Measurements from ENCODE around the gene ABCG4.
"Not testable (repeated sequence)": the region's sequence is repeated elsewhere in the genome, so short reads cannot be mapped to it uniquely, and the experiment has no call there.

Gene ABCG4

DNA sequence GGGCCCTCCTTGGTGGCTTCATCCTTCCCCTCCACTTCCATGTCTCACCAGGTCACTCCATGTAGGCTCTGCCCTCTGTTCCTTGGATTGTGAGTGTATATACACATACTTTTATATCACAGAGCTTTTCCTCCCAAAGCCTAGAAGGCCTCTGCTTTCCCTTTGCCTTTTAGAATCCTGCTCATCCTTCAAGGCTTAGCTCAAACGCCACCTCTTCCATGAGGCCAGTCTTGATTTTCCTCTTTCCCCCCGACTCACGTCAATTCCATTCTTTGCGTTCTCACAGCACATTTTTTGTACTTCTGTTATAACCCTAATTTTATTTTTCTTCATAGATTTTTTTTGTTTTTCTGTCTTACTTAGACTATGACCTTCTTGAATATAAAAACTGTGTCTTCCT, 3.8 kb downstream of the ABCG4 start:
- Mint-ChIP-seq H3K9me3 (no peaks in the 10 kb centered on the region), H3K27me3 (peaks cover 40 to 81% of the 10 kb centered on the region in 2 donors), H3K36me3 (ENCODE audit: insufficient read depth) (no peaks in the 10 kb centered on the region), H3K4me1 (ENCODE audit: low read depth in 2 of 2) (peaks cover 0 to 7% of the 10 kb centered on the region in 2 donors), H3K27ac (no peak overlapping the region), H3K4me3 (no peak overlapping the region)
- ATAC-seq (replicated peaks) (no peak), DNase-seq (no peak)

DNA sequence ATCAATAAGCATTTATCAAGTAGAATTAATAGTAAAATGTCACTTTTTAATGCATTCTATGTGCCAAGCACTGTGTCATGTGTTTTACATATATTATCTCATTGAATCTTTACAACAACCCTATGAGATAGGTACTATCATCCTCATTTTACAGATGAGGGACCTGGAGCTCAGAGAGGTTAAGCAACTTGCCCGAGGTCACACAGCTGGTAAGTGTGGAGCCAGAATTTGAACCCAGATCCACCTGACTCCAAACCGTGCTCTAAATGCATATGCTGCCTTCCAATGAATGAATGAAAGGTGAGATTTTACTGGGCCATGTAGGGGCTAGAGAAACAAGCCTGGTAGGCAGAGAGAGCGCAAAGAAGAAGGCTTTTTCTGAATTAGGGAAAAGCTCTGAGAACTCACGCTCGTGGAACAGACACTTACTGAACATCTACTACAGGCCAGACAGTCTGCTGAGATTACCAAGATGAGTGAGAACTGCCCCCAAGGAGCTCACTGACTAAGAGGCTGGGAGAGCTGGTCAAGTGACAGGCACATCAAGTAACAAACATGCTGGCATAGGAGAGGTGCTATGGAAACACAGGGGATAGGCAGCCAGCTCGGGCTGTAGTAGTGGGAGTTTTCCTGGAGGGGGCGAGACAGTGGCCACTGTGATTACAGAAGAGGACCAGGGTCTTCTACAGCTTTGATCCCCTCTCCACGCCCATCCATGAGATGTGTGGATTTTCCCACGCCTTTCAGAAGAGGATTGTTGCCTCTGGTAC, 4.4 kb downstream of the ABCG4 start:
- Mint-ChIP-seq H3K9me3 (no peaks in the 10 kb centered on the region), H3K4me3 (no peak overlapping the region), H3K36me3 (ENCODE audit: insufficient read depth) (no peaks in the 10 kb centered on the region), H3K27ac (no peak overlapping the region), H3K4me1 (ENCODE audit: low read depth in 2 of 2) (peaks cover 0 to 3% of the 10 kb centered on the region in 2 donors), H3K27me3 (peaks cover 33 to 74% of the 10 kb centered on the region in 2 donors)
- DNase-seq = no peak
- ATAC-seq (replicated peaks) = no peak

- H3K27ac Mint-ChIP-seq = no peak overlapping the region
- no peak for ATAC-seq (replicated peaks)
- H3K4me1 Mint-ChIP-seq (ENCODE audit: low read depth in 2 of 2) = peaks cover 0 to 2% of the 10 kb centered on the region in 2 donors
- no peaks in the 10 kb centered on the region for H3K9me3 Mint-ChIP-seq
- peaks cover 31 to 68% of the 10 kb centered on the region in 2 donors for H3K27me3 Mint-ChIP-seq
- H3K36me3 Mint-ChIP-seq (ENCODE audit: insufficient read depth) = no peaks in the 10 kb centered on the region
- no peak overlapping the region for H3K4me3 Mint-ChIP-seq
- no peak for DNase-seq
Observed at GRCh38 chr11:119154178-119154577, 5.3 kb downstream of the ABCG4 start.

DNA sequence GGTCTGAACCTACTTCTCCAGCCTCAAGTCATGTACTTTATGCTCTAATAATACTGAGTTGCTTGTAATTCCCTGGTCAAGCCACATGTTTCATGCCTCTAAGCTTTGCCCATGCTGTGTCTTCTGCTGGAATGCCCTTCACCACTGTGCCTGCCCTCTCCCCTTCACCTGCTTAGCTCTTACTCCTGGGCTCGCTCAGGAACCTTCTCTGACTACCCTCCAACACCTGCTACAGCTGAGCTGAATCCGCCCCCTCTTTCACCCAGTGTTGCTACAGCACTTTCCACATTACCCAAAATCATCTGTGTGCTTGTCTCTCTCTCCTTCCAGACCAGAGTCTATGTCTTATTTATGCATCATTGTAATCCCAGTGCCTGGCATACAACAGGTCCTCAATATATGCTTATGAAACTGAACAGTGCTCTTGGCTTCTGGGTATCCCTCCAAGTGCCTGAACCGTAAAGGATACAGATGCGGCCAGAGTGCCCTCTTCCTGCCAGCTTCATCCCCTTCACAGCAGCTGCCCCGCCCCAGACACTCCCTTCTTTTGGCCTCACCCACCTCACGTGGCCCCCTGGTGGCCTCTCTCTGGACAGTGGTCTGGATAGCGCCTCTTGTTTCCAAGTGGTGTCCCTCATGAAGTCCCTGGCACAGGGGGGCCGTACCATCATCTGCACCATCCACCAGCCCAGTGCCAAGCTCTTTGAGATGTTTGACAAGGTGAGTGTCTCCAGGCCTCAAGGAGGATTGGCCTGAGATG, 7.1 kb downstream of the ABCG4 start:
- no peaks in the 10 kb centered on the region for H3K9me3 Mint-ChIP-seq
- no peak overlapping the region for H3K4me3 Mint-ChIP-seq
- ATAC-seq (replicated peaks) = no peak

GRCh38 chr11:119156496-119156895, 7.6 kb downstream of the ABCG4 start:
- ATAC-seq (replicated peaks) (no peak), DNase-seq (no peak)
- Mint-ChIP-seq H3K27ac (no peak overlapping the region), H3K36me3 (ENCODE audit: insufficient read depth) (no peaks in the 10 kb centered on the region), H3K9me3 (no peaks in the 10 kb centered on the region), H3K4me3 (no peak overlapping the region), H3K4me1 (ENCODE audit: low read depth in 2 of 2) (no peaks in the 10 kb centered on the region), H3K27me3 (peaks cover 31 to 47% of the 10 kb centered on the region in 2 donors)

More for the DNA sequence above, 7.1 kb downstream of the ABCG4 start:
- no peaks in the 10 kb centered on the region for H3K4me1 Mint-ChIP-seq (ENCODE audit: low read depth in 2 of 2)
- H3K27me3 Mint-ChIP-seq = peaks cover 31 to 53% of the 10 kb centered on the region in 2 donors
- DNase-seq = no peak
- H3K27ac Mint-ChIP-seq = peak overlapping the region in 1 of 2 donors; percentile 17
- H3K36me3 Mint-ChIP-seq (ENCODE audit: insufficient read depth) = no peaks in the 10 kb centered on the region

GRCh38 chr11:119157063-119157462, 8.2 kb downstream of the ABCG4 start:
- H3K27me3 Mint-ChIP-seq = peaks cover 31 to 41% of the 10 kb centered on the region in 2 donors
- no peaks in the 10 kb centered on the region for H3K4me1 Mint-ChIP-seq (ENCODE audit: low read depth in 2 of 2)
- peaks cover 3% of the 10 kb centered on the region for H3K36me3 Mint-ChIP-seq (ENCODE audit: insufficient read depth)
- no peaks in the 10 kb centered on the region for H3K9me3 Mint-ChIP-seq
- ATAC-seq (replicated peaks) = no peak
- no peak overlapping the region for H3K4me3 Mint-ChIP-seq
- no peak for DNase-seq
- H3K27ac Mint-ChIP-seq = no peak overlapping the region

DNA sequence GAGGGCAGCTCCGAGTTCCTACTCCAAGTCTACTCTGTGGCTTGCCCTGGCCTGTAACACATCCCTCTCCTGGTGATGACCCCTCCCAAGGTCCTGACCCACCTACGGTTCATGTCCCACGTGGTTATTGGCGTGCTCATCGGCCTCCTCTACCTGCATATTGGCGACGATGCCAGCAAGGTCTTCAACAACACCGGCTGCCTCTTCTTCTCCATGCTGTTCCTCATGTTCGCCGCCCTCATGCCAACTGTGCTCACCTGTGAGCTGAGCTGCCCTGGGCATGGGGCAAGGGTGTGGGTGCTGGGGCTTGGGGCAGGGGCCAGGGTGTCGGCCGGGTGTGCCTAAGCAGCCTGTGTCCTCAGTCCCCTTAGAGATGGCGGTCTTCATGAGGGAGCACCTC, 9.6 kb downstream of the ABCG4 start:
- H3K9me3 Mint-ChIP-seq = no peaks in the 10 kb centered on the region
- H3K27me3 Mint-ChIP-seq = peaks cover 23 to 33% of the 10 kb centered on the region in 2 donors
- ATAC-seq (replicated peaks) (no peak), DNase-seq (no peak)
- no peak overlapping the region for H3K27ac Mint-ChIP-seq
- no peaks in the 10 kb centered on the region for H3K4me1 Mint-ChIP-seq (ENCODE audit: low read depth in 2 of 2)
- H3K36me3 Mint-ChIP-seq (ENCODE audit: insufficient read depth) = peaks cover 3% of the 10 kb centered on the region
- no peak overlapping the region for H3K4me3 Mint-ChIP-seq

DNA sequence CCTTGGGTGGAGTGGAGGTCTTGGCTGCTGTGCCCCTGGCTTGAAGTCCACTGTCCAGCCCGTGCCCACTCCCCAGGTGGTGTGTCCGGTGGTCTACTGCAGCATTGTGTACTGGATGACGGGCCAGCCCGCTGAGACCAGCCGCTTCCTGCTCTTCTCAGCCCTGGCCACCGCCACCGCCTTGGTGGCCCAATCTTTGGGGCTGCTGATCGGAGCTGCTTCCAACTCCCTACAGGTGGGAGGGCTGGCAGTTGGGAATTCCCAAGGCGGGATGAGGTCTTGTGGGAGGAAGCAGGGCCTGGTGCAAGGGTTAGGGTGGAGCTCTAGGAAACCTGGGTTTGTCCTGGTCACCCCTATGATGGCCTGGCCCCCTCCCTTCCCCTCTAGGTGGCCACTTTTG, 11.3 kb downstream of the ABCG4 start:
- DNase-seq (no peak), ATAC-seq (replicated peaks) (no peak)
- H3K9me3 Mint-ChIP-seq = no peaks in the 10 kb centered on the region
- peaks cover 3% of the 10 kb centered on the region for H3K36me3 Mint-ChIP-seq (ENCODE audit: insufficient read depth)
- no peak overlapping the region for H3K4me3 Mint-ChIP-seq
- H3K4me1 Mint-ChIP-seq (ENCODE audit: low read depth in 2 of 2) = no peaks in the 10 kb centered on the region
- H3K27ac Mint-ChIP-seq = no peak overlapping the region
- H3K27me3 Mint-ChIP-seq = peaks cover 12 to 16% of the 10 kb centered on the region in 2 donors

- no peaks in the 10 kb centered on the region for H3K4me1 Mint-ChIP-seq (ENCODE audit: low read depth in 2 of 2)
- H3K4me3 Mint-ChIP-seq = no peak overlapping the region
- H3K27ac Mint-ChIP-seq = peak overlapping the region in 1 of 2 donors; percentile 9
- no peaks in the 10 kb centered on the region for H3K27me3 Mint-ChIP-seq
- no peaks in the 10 kb centered on the region for H3K9me3 Mint-ChIP-seq
- DNase-seq (no peak), ATAC-seq (replicated peaks) (no peak)
- peaks cover 3% of the 10 kb centered on the region for H3K36me3 Mint-ChIP-seq (ENCODE audit: insufficient read depth)
Observed at GRCh38 chr11:119161871-119162270, 13.0 kb downstream of the ABCG4 start.

DNA sequence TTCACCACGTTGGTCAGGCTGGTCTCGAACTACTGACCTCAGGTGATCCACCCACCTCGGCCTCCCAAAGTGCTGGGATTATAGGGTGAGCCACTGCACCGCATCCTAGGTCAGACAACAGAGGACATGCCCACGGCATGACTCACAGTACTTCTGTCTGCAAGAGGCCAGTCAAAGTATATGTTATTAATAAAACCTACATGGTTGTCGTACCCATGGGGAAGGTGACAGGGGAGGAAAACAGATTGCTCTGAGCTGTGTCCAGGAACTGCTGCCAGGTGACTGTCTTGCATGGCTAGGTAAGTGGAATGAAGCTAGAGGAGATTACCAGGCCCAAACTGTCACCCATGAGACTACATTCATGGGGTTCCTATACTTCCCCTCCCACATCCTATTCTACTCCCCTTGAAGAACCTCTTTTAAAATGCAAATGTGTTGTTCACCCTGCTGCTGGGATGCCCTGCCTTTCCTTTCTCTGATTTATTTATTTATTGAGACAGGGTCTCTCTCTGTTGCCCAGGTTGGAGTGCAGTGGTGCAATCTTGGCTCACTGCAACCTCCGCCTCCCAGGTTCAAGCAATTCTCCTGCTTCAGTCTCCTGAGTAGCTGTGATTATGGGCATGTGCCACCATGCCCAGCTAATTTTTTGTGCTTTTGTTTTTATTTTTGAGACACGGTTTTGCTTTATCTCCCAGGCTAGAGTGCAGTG, 17.7 kb downstream of the ABCG4 start:
- ATAC-seq (replicated peaks) = no peak
- Mint-ChIP-seq H3K27me3 (no peaks in the 10 kb centered on the region), H3K4me3 (no peak overlapping the region), H3K9me3 (no peaks in the 10 kb centered on the region), H3K27ac (no peak overlapping the region), H3K36me3 (ENCODE audit: insufficient read depth) (peaks cover 11% of the 10 kb centered on the region), H3K4me1 (ENCODE audit: low read depth in 2 of 2) (peaks cover 0 to 3% of the 10 kb centered on the region in 2 donors)
- no peak for DNase-seq

GRCh38 chr11:119167077-119167458, 18.2 kb downstream of the ABCG4 start:
- not testable (repeated sequence) for H3K4me3 Mint-ChIP-seq, H3K27ac Mint-ChIP-seq

GRCh38 chr11:119167933-119168332, 19.1 kb downstream of the ABCG4 start:
- Mint-ChIP-seq H3K36me3 (ENCODE audit: insufficient read depth) (peaks cover 8% of the 10 kb centered on the region), H3K4me1 (ENCODE audit: low read depth in 2 of 2) (peaks cover 0 to 3% of the 10 kb centered on the region in 2 donors), H3K27me3 (no peaks in the 10 kb centered on the region), H3K9me3 (no peaks in the 10 kb centered on the region), H3K27ac (peak overlapping the region; percentile 59 to 69), H3K4me3 (peak overlapping the region; percentile 87 to 89)
- DNase-seq (no peak), ATAC-seq (replicated peaks) (no peak)

More at GRCh38 chr11:119167077-119167458, 18.2 kb downstream of the ABCG4 start:
- not testable (repeated sequence) for H3K9me3 Mint-ChIP-seq; DNase-seq; H3K36me3 Mint-ChIP-seq (ENCODE audit: insufficient read depth); H3K27me3 Mint-ChIP-seq; H3K4me1 Mint-ChIP-seq (ENCODE audit: low read depth in 2 of 2); ATAC-seq (replicated peaks)

GRCh38 chr11:119168471-119169281, 19.8 kb downstream of the ABCG4 start, which contains the start of gene NLRX1:
Gene NLRX1, plus strand, starts transcription at chr11:119168725. Its CDS starts 2,679 bp downstream, at chr11:119171404.
- Mint-ChIP-seq H3K27me3 (no peaks in the 10 kb centered on the region), H3K4me3 (peak within 1 kb of the TSS; percentile 87 to 89), H3K36me3 (ENCODE audit: insufficient read depth) (peaks cover 8% of the 10 kb centered on the region), H3K27ac (peak within 1 kb of the TSS; percentile 83 to 91), H3K4me1 (ENCODE audit: low read depth in 2 of 2) (peaks cover 0 to 3% of the 10 kb centered on the region in 2 donors), H3K9me3 (no peaks in the 10 kb centered on the region)
- ATAC-seq (replicated peaks) (peak; percentile 98), DNase-seq (peak; percentile 79 to 85 (median 81))

Data from effector memory CD8-positive, alpha-beta T cell (primary cell).